Activated CD4-positive, alpha-beta memory T cell treated with anti-CD3 and anti-CD28 coated beads, Interleukin-2, amount 10 ng/mL, durations not matched to agents 7 days and 5 days (primary cell): Measurements from ENCODE around the gene NDEL1. TPM values are rescaled to one million over a fixed set of nuclear protein-coding genes. Genes with fewer than 3 reads are reported as not detected.

ENCODE experiments used
- CTCF ChIA-PET: fragments of 350-600 bp; sonication (Branson Sonifier 250); formaldehyde crosslinking; loops from one replicate; lab custom pipeline; 2021; ENCODE audit warnings: antibody characterized with exemption, inconsistent platforms; lab: Charles Lee
- POLR2A ChIA-PET: fragments of 350-600 bp; sonication (Branson Sonifier 250); formaldehyde crosslinking; loops from one replicate; lab custom pipeline; 2021; ENCODE audit warnings: antibody characterized with exemption; lab: Charles Lee
- DNase-seq: peaks from one replicate; pipeline ENCODE4 v3.0.0-alpha.2; 2020
- H3K27ac Mint-ChIP-seq: one replicate; pipeline ENCODE4 v1.8.0; 2021; ENCODE audit warnings: mild to moderate bottlenecking, mixed read lengths
- H3K27me3 Mint-ChIP-seq: one replicate; pipeline ENCODE4 v1.8.0; 2021; ENCODE audit warnings: mixed read lengths
- H3K36me3 Mint-ChIP-seq: one replicate; pipeline ENCODE4 v1.8.0; 2021; ENCODE audit warnings: low read depth, mixed read lengths
- H3K4me1 Mint-ChIP-seq: one replicate; pipeline ENCODE4 v1.8.0; 2021; ENCODE audit warnings: mixed read lengths
- H3K4me3 Mint-ChIP-seq: one replicate; pipeline ENCODE4 v1.8.0; 2021; ENCODE audit warnings: mild to moderate bottlenecking, mixed read lengths
- H3K9me3 Mint-ChIP-seq: one replicate; pipeline ENCODE4 v1.8.0; 2021; ENCODE audit warnings: mixed read lengths
- total RNA-seq, 2 experiments: library from RNA; stranded (reverse); gene quantifications; one replicate each; pipeline ENCODE4 v1.2.3, GENCODE V29; 2021

Gene NDEL1
- total RNA-seq, 2 experiments from 2014 or later: 63.5 to 64.0 TPM

DNA sequence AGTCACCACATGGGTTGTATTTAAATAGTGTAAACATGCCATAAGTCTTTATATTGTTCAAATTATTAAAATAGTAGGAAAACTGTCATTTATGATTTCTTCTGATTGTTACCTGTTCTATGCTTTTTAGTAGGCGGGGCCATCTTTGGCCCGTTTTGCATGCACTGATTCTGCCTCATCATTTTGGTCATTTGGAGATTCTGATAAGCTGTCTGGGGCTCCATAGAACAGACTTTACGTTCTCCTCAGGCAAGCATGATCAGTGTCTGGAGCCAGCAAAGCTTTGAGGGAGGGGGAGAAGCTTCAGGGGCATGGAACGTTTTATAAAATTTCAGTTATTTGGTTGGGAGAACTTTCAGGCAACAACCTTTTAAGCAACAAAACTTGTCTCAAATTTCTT is 8.8 kb downstream of the NDEL1 start:
- Mint-ChIP-seq H3K4me3 (no peak overlapping the region), H3K4me1 (peaks cover 35% of the 10 kb centered on the region), H3K27me3 (no peaks in the 10 kb centered on the region), H3K9me3 (no peaks in the 10 kb centered on the region), H3K27ac (no peak overlapping the region), H3K36me3 (peaks cover 78% of the 10 kb centered on the region)
- POLR2A ChIA-PET: interaction anchor here (0.7 kb wide), 1 partner anchor 9 kb away, joined by 4 read pairs; the partner anchor contains the start of gene NDEL1
- no peak for DNase-seq
- CTCF ChIA-PET: interaction anchor here (1.1 kb wide), 1 partner anchor 34 kb away, joined by 5 read pairs; no protein-coding TSS in a partner anchor

DNA sequence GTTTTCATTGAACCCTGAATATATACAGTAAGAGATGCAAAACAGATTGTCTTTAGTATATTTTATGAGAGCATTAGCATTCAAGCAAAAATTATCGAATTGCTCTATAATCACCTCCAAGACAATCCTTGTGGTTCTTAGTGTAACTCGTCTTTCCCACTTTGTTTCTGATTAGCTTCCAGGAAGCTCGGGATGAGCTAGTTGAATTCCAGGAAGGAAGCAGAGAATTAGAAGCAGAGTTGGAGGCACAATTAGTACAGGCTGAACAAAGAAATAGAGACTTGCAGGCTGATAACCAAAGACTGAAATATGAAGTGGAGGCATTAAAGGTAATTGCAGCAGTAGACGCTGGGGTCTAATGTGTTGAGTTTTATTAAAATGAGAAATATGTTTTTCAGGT is 9.9 kb downstream of the NDEL1 start:
- Mint-ChIP-seq H3K27me3 (no peaks in the 10 kb centered on the region), H3K4me1 (peaks cover 31% of the 10 kb centered on the region), H3K27ac (no peak overlapping the region), H3K9me3 (no peaks in the 10 kb centered on the region), H3K36me3 (peaks cover 76% of the 10 kb centered on the region), H3K4me3 (no peak overlapping the region)
- CTCF ChIA-PET: interaction anchor here (1.7 kb wide), 1 partner anchor 35 kb away, joined by 5 read pairs; no protein-coding TSS in a partner anchor
- DNase-seq: no peak
- POLR2A ChIA-PET: no interaction called here

DNA sequence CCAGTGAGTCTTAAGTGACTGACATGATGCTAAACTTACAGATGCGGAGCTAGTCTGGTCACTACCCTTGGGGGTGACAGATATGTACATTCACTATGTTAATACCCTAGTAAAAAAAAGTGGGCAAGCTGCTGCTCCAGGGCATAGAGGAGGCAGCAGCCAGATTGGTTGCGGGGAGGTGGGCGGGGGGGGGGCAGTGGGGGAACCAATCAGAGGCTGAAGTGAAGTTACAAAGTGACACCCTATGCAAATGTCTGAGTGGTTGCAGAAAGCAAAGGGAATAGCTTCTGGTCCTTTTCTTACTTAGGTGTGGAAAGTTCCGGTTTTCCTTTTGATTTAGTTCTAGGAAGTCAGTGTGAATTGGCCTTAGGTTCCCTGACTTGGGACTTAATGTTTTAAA is 12.1 kb downstream of the NDEL1 start:
- ChIA-PET POLR2A (interaction anchor here (1.6 kb wide), 1 partner anchor 9 kb away, joined by 8 read pairs; no protein-coding TSS in a partner anchor), CTCF (no interaction called here)
- DNase-seq: no peak
- Mint-ChIP-seq H3K36me3 (peaks cover 83% of the 10 kb centered on the region), H3K4me3 (no peak overlapping the region), H3K27me3 (no peaks in the 10 kb centered on the region), H3K4me1 (peaks cover 17% of the 10 kb centered on the region), H3K27ac (no peak overlapping the region), H3K9me3 (no peaks in the 10 kb centered on the region)

DNA sequence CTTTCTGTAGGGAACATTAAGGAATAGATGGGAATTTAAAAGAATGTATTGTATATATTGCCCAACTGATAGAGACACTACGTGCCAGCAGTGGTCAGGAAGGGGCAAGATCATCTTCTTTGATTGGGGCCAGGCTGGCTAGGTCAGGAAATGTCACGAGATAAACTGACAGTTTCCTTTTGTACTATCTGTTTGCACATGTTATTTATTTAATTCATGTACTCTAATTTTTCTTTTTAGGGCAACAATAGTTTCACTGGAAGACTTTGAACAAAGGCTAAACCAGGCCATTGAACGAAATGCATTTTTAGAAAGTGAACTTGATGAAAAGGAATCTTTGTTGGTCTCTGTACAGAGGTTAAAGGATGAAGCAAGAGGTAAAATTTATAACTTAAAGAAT is 12.6 kb downstream of the NDEL1 start:
- Mint-ChIP-seq H3K27ac (no peak overlapping the region), H3K9me3 (no peaks in the 10 kb centered on the region), H3K36me3 (peaks cover 84% of the 10 kb centered on the region), H3K27me3 (no peaks in the 10 kb centered on the region), H3K4me1 (peaks cover 13% of the 10 kb centered on the region), H3K4me3 (no peak overlapping the region)
- POLR2A ChIA-PET: no interaction called here
- CTCF ChIA-PET: no interaction called here
- DNase-seq: no peak

DNA sequence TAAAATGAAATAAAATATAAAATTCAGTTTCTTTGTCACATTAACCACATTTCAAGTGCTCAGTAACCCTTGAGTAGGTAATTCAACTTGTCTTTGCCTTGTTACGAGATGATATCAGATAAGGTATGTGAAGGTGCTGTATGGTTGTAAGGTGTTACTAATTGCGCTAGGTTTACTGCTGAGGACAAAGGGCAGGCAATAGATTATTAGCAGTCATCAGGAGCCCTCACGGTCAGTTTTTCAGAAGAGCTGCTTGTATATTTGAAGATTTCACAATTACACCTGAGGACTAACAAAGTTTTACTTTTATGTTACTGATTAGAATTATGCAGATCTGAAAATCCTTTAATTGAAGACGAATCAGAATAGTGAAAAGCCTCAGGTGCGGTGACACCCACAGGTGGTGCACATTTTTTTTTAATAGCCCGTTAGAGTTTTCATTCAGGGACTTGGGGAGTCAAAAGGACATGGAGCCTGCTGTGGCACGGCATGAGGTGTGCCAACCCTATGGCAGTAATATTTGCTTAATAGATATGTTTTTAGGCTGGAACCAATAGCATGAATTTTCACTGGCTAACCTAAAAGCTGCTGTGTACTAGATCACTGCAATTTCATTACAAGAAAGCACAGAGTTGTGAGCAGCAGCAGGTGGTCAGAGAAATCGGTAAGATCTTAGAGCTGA is 16.4 kb downstream of the NDEL1 start:
- Mint-ChIP-seq H3K27me3 (no peaks in the 10 kb centered on the region), H3K36me3 (peaks cover 74% of the 10 kb centered on the region), H3K4me1 (peaks cover 22% of the 10 kb centered on the region), H3K27ac (no peak overlapping the region), H3K9me3 (no peaks in the 10 kb centered on the region), H3K4me3 (no peak overlapping the region)
- ChIA-PET CTCF (interaction anchor here (1.2 kb wide), 1 partner anchor 75 kb away, joined by 5 read pairs; the partner anchor contains the start of gene KRABD2), POLR2A (interaction anchor here (0.6 to 1.3 kb wide), 2 partner anchors 15 to 76 kb away, joined by 3 to 4 read pairs; partner anchors contain the start of gene KRABD2)
- no peak for DNase-seq

DNA sequence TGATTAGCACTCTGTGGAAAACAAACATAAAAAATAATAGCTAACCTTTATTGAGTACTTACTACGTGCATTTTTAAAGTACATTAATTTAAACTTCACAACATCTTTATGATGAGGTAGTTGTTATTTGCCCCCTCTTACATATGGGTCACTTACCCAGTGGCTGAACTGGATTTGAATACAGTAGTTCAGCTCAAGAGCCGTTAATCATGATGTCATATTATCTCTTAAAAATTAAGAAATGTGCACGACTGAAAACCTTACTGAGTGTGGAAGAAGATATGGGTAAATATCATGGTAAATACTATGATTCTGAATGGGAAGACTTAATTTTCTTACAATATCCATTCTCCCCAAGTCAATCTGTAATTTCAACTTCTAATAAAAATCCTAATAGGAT is 17.6 kb downstream of the NDEL1 start:
- CTCF ChIA-PET: no interaction called here
- Mint-ChIP-seq H3K36me3 (peaks cover 73% of the 10 kb centered on the region), H3K4me3 (no peak overlapping the region)

DNA sequence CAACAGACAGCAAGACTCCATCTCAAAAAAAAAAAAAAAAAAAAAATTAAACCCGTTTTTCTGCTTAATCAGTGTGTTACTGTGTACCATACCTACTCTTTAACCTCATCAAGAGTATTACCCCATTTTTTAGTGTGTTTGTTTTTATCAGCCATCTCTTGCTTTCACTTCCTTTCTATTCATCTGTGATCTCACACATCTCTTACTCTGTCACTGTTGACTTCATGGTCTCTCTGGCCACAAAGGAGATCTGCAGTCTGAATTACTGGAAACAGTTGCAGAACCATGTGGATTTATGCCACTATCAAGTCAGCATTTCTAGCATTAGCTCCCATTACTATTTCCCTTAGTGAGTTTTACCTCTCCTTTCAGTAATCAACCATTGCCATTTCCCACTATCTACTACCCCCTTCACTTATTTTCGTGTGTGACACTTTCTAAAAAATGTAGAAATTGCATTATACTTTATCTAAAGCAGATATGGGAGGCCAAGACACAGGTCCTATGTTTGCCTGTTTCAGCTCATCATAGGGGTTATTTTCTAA is 20.1 kb downstream of the NDEL1 start:
- Mint-ChIP-seq H3K36me3 (peaks cover 70% of the 10 kb centered on the region), H3K4me1 (peaks cover 21% of the 10 kb centered on the region), H3K9me3 (no peaks in the 10 kb centered on the region), H3K4me3 (no peak overlapping the region), H3K27me3 (no peaks in the 10 kb centered on the region), H3K27ac (peak overlapping the region; percentile 16)
- no peak for DNase-seq
- POLR2A ChIA-PET: interaction anchor here (0.6 kb wide), 1 partner anchor 41 kb away, joined by 3 read pairs; no protein-coding TSS in a partner anchor
- CTCF ChIA-PET: no interaction called here

More for the DNA sequence above, 17.6 kb downstream of the NDEL1 start:
- H3K4me1 Mint-ChIP-seq: peaks cover 26% of the 10 kb centered on the region
- POLR2A ChIA-PET: interaction anchor here (1.2 kb wide), 1 partner anchor 16 kb away, joined by 3 read pairs; no protein-coding TSS in a partner anchor
- no peak overlapping the region for H3K27ac Mint-ChIP-seq
- H3K9me3 Mint-ChIP-seq: no peaks in the 10 kb centered on the region
- no peak for DNase-seq
- H3K27me3 Mint-ChIP-seq: no peaks in the 10 kb centered on the region

DNA sequence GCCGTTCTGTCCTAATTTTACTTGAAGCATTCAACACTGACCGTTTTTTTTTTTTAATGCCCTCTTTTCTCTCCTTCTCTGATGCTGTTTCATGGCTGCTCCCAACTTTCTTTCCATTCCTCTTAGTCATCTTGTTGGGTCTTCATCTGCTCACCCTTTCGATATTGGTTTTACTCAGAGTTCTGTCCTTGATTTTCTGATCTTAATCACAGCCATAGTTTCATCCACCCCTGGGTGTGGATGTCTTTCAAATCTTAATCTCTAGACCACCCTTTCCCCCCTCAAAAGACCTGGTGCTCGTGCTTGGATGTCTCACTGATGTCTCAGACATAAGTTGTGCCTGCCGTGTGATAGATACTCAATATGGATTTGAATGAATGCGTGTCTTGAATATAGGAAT is 22.4 kb downstream of the NDEL1 start:
- H3K9me3 Mint-ChIP-seq: no peaks in the 10 kb centered on the region
- no peaks in the 10 kb centered on the region for H3K27me3 Mint-ChIP-seq
- H3K27ac Mint-ChIP-seq: no peak overlapping the region
- peaks cover 21% of the 10 kb centered on the region for H3K4me1 Mint-ChIP-seq
- DNase-seq: no peak
- H3K36me3 Mint-ChIP-seq: peaks cover 66% of the 10 kb centered on the region
- H3K4me3 Mint-ChIP-seq: no peak overlapping the region
- ChIA-PET CTCF (no interaction called here), POLR2A (interaction anchor here (1.2 kb wide), 2 partner anchors 9 to 21 kb away, joined by 3 read pairs; no protein-coding TSS in a partner anchor)

DNA sequence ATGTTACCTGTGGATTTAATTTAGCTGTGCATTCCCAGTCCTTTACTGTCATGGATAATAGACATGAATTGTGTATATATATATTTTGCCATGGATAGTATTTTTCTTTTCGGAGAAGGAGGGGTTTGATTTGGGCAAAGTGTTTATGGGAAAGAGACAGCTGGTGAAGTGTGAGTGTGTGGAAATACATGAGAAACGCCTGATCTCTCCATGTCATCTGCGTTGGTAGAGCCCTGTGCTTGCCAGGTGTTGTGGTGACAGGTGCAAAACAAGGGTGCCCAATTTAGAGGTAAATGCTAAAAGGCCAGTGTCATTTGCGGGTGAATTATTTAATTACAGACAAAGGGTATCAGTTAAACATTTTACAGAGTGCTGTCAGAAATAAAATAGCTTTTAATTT is 23.4 kb downstream of the NDEL1 start:
- H3K4me1 Mint-ChIP-seq: peaks cover 21% of the 10 kb centered on the region
- H3K36me3 Mint-ChIP-seq: peaks cover 72% of the 10 kb centered on the region
- H3K9me3 Mint-ChIP-seq: no peaks in the 10 kb centered on the region
- ChIA-PET POLR2A (interaction anchor here (1.2 to 1.3 kb wide), 2 partner anchors 22 to 24 kb away, joined by 3 read pairs; partner anchors contain the start of gene NDEL1), CTCF (no interaction called here)
- no peaks in the 10 kb centered on the region for H3K27me3 Mint-ChIP-seq
- no peak for DNase-seq
- no peak overlapping the region for H3K4me3 Mint-ChIP-seq
- no peak overlapping the region for H3K27ac Mint-ChIP-seq

DNA sequence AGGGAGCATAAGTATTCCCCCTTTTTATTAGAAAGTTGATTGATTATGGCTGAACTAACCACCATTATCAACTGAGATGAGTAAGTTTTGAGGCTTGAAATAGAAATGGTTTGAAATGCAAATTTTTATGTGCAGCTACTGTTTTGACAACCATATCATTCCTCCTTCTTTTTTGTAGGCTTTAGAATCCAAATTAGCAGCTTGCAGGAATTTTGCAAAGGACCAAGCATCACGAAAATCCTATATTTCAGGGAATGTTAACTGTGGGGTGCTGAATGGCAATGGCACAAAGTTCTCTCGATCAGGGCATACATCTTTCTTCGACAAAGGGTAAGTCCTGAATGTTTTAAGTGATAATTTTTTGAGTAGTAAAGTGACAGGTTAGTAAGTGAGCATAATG is 24.1 kb downstream of the NDEL1 start:
- H3K4me1 Mint-ChIP-seq: peaks cover 19% of the 10 kb centered on the region
- no peak overlapping the region for H3K4me3 Mint-ChIP-seq
- POLR2A ChIA-PET: interaction anchor here (1.3 kb wide), 1 partner anchor 25 kb away, joined by 3 read pairs; the partner anchor contains the start of gene NDEL1
- CTCF ChIA-PET: no interaction called here
- H3K27me3 Mint-ChIP-seq: no peaks in the 10 kb centered on the region
- H3K36me3 Mint-ChIP-seq: peaks cover 72% of the 10 kb centered on the region
- no peaks in the 10 kb centered on the region for H3K9me3 Mint-ChIP-seq
- H3K27ac Mint-ChIP-seq: no peak overlapping the region
- DNase-seq: no peak

DNA sequence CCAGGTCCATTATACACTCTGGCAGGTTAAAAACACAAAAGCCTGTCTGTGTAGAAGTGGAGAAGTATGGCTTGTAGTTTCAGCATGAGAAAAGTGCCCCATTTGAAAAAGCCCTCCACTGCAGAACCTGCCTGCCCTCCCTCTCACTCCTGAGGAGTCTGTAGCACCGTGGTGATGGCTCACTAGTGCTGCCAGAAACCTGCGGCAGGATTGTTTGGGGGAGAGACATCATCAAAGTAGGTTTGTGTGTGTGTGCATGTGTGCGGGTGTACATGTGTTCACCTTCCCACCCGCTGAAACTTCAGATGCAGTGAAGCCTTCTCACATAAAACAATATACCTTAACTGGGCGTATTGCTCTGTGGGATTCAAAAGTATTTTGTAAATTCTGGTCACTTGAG is 26.9 kb downstream of the NDEL1 start:
- DNase-seq: no peak
- Mint-ChIP-seq H3K27me3 (no peaks in the 10 kb centered on the region), H3K36me3 (peaks cover 63% of the 10 kb centered on the region), H3K4me3 (no peak overlapping the region), H3K9me3 (no peaks in the 10 kb centered on the region), H3K4me1 (peaks cover 6% of the 10 kb centered on the region), H3K27ac (no peak overlapping the region)
- CTCF ChIA-PET: no interaction called here
- POLR2A ChIA-PET: no interaction called here

DNA sequence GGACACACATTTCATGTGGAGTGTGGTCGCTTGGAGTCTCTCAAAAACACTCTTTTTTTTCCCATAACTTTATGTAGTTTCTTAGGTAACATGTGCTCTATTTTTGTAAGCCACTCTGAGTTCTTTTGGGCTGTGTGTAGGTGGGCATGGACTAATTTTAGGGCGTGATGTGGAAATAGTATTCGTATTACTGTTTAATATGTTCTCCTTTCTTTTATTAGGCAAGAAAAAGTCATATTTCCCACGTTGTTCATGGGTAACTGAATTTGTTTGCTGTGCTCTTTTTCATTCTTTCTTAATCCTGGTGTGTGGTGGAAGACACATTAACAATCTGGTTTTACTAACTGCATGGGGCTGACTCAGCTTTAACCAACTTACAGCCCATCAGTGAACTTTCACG is 27.4 kb downstream of the NDEL1 start:
- no peak overlapping the region for H3K4me3 Mint-ChIP-seq
- H3K27me3 Mint-ChIP-seq: no peaks in the 10 kb centered on the region
- H3K9me3 Mint-ChIP-seq: no peaks in the 10 kb centered on the region
- ChIA-PET CTCF (no interaction called here), POLR2A (no interaction called here)
- DNase-seq: no peak
- H3K4me1 Mint-ChIP-seq: peaks cover 3% of the 10 kb centered on the region
- peaks cover 63% of the 10 kb centered on the region for H3K36me3 Mint-ChIP-seq
- H3K27ac Mint-ChIP-seq: peak overlapping the region; percentile 37

DNA sequence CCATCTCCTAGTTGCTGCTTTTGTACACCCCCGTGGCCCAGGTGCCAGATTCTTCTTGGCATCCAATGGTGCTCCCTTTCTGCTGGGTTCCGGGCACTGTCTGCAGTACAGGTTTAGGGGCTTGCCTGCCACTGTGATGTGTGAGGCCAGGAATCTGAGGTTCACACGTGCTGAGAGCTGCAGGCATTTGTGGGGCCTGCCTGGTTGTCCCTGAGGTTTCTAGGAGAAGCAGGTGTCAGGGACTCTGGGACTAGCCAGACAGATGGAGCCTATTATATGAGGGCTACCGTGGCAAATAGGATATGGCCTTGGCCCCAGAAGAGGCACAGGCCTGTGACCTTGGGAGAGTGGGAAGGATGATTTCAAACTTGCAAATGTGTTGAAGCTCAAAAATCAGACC is 29.3 kb downstream of the NDEL1 start:
- ChIA-PET CTCF (interaction anchor here (1.8 kb wide), 1 partner anchor 55 kb away, joined by 6 read pairs; no protein-coding TSS in a partner anchor), POLR2A (no interaction called here)
- Mint-ChIP-seq H3K27ac (no peak overlapping the region), H3K4me1 (no peaks in the 10 kb centered on the region), H3K27me3 (no peaks in the 10 kb centered on the region), H3K4me3 (no peak overlapping the region), H3K36me3 (peaks cover 53% of the 10 kb centered on the region), H3K9me3 (no peaks in the 10 kb centered on the region)
- DNase-seq: no peak
